Measurements from ENCODE around the gene TMEM127.

DNA sequence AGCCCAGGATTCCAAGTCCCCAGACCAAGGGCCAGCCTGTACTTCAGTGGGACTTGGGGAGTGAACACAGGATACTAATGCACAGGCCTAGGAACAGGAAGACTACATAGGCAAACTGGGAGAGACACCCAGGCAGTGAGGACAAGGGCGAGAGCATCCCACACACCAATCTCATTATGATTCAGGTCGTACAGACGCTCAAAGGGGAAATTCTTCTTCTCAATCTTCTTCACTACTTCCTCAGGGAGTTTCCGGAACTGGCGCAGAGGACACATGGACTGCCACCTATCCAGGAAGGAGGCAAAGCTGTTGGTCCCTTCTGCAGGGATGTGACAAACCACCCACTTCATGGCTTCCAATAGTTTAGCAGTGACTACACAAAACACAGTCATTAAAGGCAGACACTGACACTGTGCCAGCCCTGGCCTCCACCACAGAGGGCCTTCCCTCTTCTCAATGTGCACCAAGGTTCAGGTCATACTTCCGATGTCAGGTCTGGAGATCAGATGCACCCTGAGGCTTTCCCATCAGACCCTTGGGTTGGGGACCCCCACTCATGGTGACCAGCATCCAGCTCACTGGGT lies 21.6 kb upstream of the TMEM127 start:
- TF ChIP-seq ZNF274 (IDR thresholded peaks at IDR 0.05; ENCODE audit: low read depth, low read length), result no peak
- TF ChIP-seq SUZ12 (IDR thresholded peaks at IDR 0.05; ENCODE audit: extremely low read depth, insufficient read depth, insufficient read length), result no peak
- no peak for TF ChIP-seq YY1 (IDR thresholded peaks at IDR 0.05; ENCODE audit: insufficient read depth, insufficient read length)

Data from NT2/D1 (cell line).